IPS-11a (cell line): ENCODE data around the gene MCC.
"Not testable (repeated sequence)": the region's sequence is repeated elsewhere in the genome, so short reads cannot be mapped to it uniquely, and the experiment has no call there.

Source experiments
- H3K4me3 ChIP-seq: one replicate; pipeline ENCODE4 v1.5.1; 2013; ENCODE audit warnings: low read depth, low read length, control low read depth

The MCC gene

GRCh38 chr5:113091622-113092021 lies 396.6 kb downstream of the MCC start:
- H3K4me3 ChIP-seq: no peak overlapping the region

DNA sequence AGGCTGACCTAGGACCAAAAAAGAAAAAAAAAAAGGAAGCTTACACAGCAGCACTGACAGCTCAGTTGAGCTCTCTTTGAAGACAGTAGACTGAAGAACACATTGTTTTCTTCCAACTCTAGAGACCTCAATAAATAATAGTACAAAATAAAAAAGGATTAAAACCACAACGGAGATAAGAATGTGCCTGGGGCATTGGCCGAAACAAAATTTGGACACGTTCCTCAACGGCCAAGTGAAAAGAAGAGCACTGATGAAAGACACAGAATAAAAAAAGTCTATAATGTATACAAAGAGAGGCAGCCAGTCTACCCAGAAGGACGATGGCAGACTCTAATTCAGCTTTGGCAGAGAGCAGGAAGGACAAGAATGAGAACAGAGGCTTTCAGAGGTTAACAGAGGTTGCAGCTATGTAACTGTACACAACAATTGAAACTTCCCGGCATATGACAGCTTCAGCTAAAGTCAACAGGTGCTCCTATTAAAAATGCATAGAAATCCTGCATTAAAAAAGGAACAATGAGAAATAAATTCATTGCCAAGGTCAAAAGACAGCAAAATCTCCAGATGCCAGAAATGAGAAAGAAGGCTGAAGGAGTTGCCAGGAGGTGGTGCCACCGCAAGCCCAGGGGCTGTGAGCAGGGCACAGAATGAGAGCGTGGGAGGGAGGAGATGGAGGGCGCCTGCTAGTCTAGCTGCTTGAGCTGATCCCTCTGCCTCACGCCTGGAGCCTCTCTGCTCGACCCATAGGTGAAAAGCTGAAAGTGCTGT lies 397.7 kb downstream of the MCC start:
- no peak overlapping the region for H3K4me3 ChIP-seq

DNA sequence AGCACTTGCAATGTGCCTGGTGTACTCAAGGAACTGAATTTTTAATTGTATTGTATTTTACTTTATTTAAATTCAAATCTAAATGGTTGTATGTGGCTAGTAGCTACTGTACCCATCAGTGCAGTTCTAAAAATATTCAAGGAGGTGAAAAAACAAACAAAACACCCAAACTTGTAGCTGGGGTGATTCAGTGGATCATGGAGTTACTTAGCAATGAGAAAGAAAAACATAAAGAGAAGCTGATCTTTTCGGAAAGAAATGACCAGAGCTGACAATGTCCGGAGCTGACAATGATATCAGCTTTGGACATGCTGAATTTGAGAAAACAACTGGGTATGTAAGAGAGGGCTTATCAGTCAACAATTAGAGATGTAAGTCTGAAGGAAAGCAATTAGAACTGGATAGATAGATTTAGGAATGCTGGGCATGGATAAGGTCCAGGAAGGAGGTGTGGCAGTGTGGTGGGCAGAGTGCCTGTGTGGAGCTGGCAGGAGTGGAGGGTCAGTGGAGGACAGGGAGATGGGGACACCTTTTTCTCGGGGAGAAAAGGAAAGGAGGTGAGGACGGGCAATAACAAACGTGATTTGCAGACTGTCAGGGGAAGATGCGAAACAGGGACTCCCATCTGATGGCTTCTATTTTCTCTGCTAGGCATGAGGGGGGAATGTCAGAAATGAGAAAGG lies 398.5 kb downstream of the MCC start:
- no peak overlapping the region for H3K4me3 ChIP-seq

DNA sequence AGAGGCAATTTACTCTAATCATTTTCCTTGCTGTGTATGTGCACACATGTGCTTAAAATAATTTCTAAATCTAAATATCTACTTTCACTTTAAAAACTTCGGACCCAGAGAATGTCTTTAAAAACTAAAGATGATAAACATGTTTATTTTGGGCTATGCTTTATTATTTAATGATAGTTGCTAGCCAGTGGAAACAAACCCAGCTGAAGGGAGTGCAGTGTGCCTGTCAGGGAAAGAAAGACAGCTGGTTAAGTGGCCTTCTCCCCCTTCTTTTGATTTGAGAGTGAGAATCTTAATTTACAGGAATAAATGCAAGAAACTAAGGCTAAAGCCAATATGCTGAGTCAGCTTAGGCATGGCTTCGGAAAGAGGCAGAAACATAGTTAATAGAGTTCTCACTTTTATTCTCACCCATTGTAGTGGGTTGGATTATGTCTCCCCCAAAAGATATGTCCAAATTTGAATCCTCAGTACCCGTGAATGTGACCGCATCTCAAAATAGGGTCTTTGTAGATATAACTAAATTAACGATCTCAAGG lies 400.2 kb downstream of the MCC start:
- no peak overlapping the region for H3K4me3 ChIP-seq

GRCh38 chr5:113085880-113086409 lies 402.3 kb downstream of the MCC start:
- H3K4me3 ChIP-seq: no peak overlapping the region

GRCh38 chr5:113085084-113085414 lies 403.2 kb downstream of the MCC start:
- no peak overlapping the region for H3K4me3 ChIP-seq

- no peak overlapping the region for H3K4me3 ChIP-seq
Measured at GRCh38 chr5:113084402-113085083, 403.7 kb downstream of the MCC start.

GRCh38 chr5:113083481-113083880 lies 404.8 kb downstream of the MCC start:
- no peak overlapping the region for H3K4me3 ChIP-seq

DNA sequence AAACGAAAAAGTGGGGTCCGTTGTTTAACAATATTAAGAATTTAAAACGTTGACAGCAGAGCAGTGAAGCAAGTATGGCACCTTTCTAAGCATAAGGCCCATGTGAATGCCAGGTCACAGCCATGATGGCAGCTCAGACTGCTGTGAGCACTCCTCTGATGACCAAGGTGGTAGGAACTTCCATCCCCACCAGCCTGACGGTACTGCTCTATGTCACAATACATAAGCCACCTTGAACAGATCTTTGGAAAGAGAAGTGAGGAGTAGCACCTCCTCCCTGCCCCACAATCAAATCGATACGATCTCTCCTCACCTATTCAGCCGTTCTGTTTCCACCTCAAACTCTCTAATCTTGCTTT lies 405.7 kb downstream of the MCC start:
- no peak overlapping the region for H3K4me3 ChIP-seq

GRCh38 chr5:113081881-113082546 lies 406.2 kb downstream of the MCC start:
- no peak overlapping the region for H3K4me3 ChIP-seq

- no peak overlapping the region for H3K4me3 ChIP-seq
Measured at GRCh38 chr5:113081091-113081839, 407.0 kb downstream of the MCC start.

DNA sequence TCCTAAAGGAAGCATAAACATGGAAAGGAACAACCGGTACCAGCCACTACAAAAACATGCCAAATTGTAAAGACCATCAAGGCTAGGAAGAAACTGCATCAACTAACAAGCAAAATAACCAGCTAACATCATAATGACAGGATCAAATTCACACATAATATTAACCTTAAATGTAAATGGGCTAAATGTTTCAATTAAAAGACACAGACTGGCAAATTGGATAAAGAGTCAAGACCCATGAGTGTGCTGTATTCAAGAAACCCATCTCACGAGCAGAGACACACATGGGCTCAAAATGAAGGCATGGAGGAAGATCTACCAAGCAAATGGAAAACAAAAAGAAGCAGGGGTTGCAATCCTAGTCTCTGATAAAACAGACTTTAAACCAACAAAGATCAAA lies 411.6 kb downstream of the MCC start:
- not testable (repeated sequence) for H3K4me3 ChIP-seq

DNA sequence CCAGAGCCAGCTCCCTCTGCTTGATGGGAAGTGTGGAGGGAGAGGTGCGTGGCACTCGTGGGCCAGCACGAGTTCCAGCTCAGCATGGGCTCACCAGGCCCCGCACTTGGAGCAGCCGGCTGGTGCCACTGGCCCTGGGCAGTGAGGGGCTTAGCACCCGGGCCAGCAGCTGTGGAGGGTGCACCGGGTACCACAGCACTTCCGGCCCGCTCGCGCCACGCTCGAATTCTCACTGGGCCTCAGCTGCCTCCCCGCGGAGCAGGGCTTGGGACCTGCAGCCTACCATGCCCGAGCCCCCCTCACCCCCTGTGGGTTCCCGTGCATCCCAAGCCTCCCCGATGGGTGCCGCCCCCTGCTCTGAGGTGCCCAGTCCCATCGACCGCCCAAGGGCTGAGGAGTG lies 413.2 kb downstream of the MCC start:
- no peak overlapping the region for H3K4me3 ChIP-seq

DNA sequence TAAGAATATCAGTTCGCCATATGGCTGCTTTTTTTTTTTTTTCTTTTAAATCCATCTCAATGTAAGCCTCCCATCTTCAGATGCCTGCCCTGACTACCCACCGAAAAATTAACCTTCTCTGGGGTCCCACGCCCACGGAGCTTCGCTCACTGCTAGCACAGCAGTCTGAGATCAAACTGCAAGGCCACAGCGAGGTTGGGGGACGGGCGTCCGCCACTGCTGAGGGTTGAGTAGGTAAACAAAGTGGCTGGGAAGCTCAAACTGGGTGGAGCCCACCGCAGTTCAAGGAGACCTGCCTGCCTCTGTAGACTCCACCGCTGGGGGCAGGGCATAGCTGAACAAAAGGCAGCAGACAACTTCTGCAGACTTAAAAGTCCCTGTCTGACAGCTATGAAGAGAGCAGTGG lies 414.6 kb downstream of the MCC start:
- not testable (repeated sequence) for H3K4me3 ChIP-seq

GRCh38 chr5:113071401-113071800 lies 416.9 kb downstream of the MCC start:
- H3K4me3 ChIP-seq: no peak overlapping the region

DNA sequence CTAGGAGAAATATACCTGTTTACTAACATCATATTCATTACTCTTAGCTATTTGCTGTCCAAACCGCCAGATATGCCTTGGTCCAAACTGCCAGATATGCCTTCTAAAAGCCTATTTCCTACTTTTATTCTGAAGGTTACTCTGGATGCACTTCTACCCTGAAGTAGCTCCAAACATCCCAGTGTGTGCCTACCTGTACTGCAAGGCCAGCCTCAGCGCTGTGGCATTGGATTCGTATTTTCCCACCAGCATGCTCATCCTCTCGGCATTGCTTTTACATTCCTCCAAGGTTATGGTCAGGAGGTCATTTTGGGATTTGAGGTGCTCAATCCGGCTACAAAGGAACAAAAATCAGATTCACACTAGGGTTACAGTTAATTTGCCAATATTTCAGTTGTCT lies 417.4 kb downstream of the MCC start:
- H3K4me3 ChIP-seq: no peak overlapping the region

GRCh38 chr5:113068559-113068958 lies 419.7 kb downstream of the MCC start:
- H3K4me3 ChIP-seq: no peak overlapping the region

DNA sequence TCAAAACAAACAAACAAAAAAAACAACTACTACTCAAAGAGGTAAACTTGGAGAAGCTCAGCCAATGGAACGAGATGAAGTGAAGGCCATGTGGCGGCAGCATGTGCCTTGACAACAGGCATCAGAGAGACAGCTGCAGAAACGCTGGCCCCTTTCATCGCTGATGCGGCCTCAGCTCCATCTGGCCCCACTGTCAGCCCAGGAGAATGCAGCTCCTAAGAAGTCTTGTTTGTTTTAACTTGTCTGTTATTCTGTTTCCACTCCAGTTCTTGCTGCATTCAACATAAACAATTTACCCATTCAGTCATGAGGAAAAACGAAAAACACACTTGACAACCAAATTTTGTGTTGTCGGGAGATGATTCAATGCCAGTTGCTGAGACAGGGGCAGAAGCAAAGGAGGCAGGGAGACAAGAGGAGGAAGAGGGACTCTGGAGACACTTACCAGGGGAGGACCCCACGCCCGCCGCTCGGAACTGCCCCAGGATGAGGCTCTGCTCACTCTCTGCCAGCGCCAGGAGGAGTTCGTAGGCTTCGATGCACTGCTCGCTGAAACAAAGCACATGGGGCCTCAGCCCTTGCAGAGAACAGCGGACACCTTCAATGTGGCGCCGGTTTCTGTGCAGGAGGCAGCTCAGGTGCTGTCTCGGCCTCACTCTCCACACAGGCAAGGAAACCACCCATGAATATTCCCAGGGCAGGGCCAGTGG lies 420.5 kb downstream of the MCC start:
- no peak overlapping the region for H3K4me3 ChIP-seq

DNA sequence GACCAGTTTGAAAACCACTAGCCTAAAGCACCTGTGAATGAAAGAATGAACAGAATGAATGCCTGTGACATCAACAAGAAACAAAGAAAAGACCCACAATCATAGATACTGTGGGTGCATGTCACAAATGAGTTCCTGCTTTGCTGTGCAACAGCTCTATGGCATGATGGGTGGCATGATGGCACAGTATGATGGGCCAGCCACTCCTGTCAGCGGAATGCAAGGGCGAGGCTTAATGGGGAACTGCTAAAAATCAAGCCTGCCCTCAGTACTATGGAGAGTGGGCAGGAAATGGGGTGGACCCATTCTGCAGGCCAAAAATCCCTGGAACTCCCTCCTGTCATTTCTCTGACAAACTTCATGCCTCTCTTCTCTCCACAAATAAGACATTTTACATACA lies 422.6 kb downstream of the MCC start:
- no peak overlapping the region for H3K4me3 ChIP-seq

DNA sequence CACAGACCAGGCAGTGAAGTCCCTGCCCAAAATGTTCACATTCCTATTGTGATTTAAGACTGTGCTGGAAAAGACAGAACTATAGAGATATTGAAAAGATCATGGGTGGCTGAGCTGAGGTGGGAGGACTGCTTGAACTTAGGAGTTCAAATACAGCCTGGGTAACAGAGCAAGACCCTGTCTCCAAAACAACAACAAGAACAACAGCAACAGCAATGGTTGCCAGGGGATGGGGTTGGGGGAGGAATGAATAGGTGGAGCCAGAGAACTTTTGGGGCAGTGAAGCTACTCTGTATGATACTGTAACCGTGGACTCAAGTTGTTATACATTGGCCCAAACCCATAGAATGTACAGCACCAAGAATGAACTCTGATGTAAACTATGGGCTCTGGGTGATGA lies 423.4 kb downstream of the MCC start:
- H3K4me3 ChIP-seq: no peak overlapping the region
